H9 (cell line): ENCODE results near the gene ITPR3. TPM values are rescaled to one million over a fixed set of nuclear protein-coding genes. Genes with fewer than 3 reads are reported as not detected.
A peak's percentile ranks its signal among the peaks of the same experiment; 100 is the strongest.

Experiments used
- DNase-seq: peaks from one replicate; pipeline ENCODE4 v3.0.0-alpha.2; 2017
- H2AFZ ChIP-seq: one replicate; pipeline ENCODE4 v1.6.1; 2013; ENCODE audit warnings: mild to moderate bottlenecking, low read length, control low read depth, moderate library complexity
- H2AK5ac ChIP-seq: 2 replicates; pipeline ENCODE4 v1.6.1; 2013; ENCODE audit warnings: low read length, control low read depth, mixed read lengths; ENCODE audit not compliant: insufficient read length
- H2BK120ac ChIP-seq: one replicate; pipeline ENCODE4 v1.6.1; 2013; ENCODE audit warnings: low read depth, mild to moderate bottlenecking, low read length, control low read depth, inconsistent platforms; ENCODE audit not compliant: poor library complexity, severe bottlenecking
- H2BK12ac ChIP-seq: 2 replicates; pipeline ENCODE4 v1.6.1; 2013; ENCODE audit warnings: low read length, control low read depth, mixed read lengths, low read depth; ENCODE audit not compliant: insufficient read length
- H2BK15ac ChIP-seq: 2 replicates; pipeline ENCODE4 v1.6.1; 2013; ENCODE audit warnings: low read depth, low read length, control low read depth
- H2BK20ac ChIP-seq: one replicate; pipeline ENCODE4 v1.6.1; 2013; ENCODE audit warnings: low read depth, mild to moderate bottlenecking, low read length, control low read depth, inconsistent platforms; ENCODE audit not compliant: poor library complexity, severe bottlenecking
- H2BK5ac ChIP-seq: 2 replicates; pipeline ENCODE4 v1.6.1; 2013; ENCODE audit warnings: low read length, control low read depth, mixed read lengths; ENCODE audit not compliant: insufficient read length
- H3K14ac ChIP-seq: 2 replicates; pipeline ENCODE4 v1.6.1; 2013; ENCODE audit warnings: low read length, control low read depth; ENCODE audit not compliant: insufficient read depth
- H3K18ac ChIP-seq: 2 replicates; pipeline ENCODE4 v1.6.1; 2013; ENCODE audit warnings: low read depth, mild to moderate bottlenecking, mixed read lengths, low read length, control low read depth; ENCODE audit not compliant: insufficient read length
- H3K23ac ChIP-seq: 2 replicates; pipeline ENCODE4 v1.6.1; 2013; ENCODE audit warnings: low read length, control low read depth, mixed read lengths, low read depth; ENCODE audit not compliant: insufficient read length
- H3K23me2 ChIP-seq: 2 replicates; pipeline ENCODE4 v1.6.1; 2013; ENCODE audit warnings: low read depth, mild to moderate bottlenecking, mixed read lengths, low read length, control low read depth; ENCODE audit not compliant: insufficient read length, poor library complexity, severe bottlenecking
- H3K27ac ChIP-seq: 2 replicates; pipeline ENCODE4 v1.5.1; 2013; ENCODE audit warnings: low read length, control low read depth, mixed read lengths, low read depth; ENCODE audit not compliant: insufficient read length
- H3K27me3 ChIP-seq: 2 replicates; pipeline ENCODE4 v1.6.1; 2013; ENCODE audit warnings: low read length, control low read depth, inconsistent platforms; ENCODE audit not compliant: insufficient read depth
- H3K4ac ChIP-seq: 2 replicates; pipeline ENCODE4 v1.6.1; 2013; ENCODE audit warnings: low read depth, mild to moderate bottlenecking, control low read depth, inconsistent platforms, low read length, moderate library complexity
- H3K4me1 ChIP-seq: 2 replicates; pipeline ENCODE4 v1.6.1; 2013; ENCODE audit warnings: low read length, control low read depth, inconsistent platforms; ENCODE audit not compliant: insufficient read depth
- H3K4me2 ChIP-seq: 2 replicates; pipeline ENCODE4 v1.6.1; 2013; ENCODE audit warnings: low read length, control low read depth, mixed read lengths; ENCODE audit not compliant: insufficient read length, insufficient read depth
- H3K56ac ChIP-seq: 2 replicates; pipeline ENCODE4 v1.6.1; 2013; ENCODE audit warnings: low read depth, mild to moderate bottlenecking, mixed read lengths, low read length, control low read depth; ENCODE audit not compliant: insufficient read length
- H3K79me1 ChIP-seq: 2 replicates; pipeline ENCODE4 v1.6.1; 2013; ENCODE audit warnings: low read depth, mild to moderate bottlenecking, moderate library complexity, low read length, control low read depth, inconsistent platforms; ENCODE audit not compliant: insufficient read depth, poor library complexity, severe bottlenecking
- H3K79me2 ChIP-seq: 2 replicates; pipeline ENCODE4 v1.6.1; 2013; ENCODE audit warnings: low read length, control low read depth, inconsistent platforms; ENCODE audit not compliant: insufficient read depth
- H3K9ac ChIP-seq: 2 replicates; pipeline ENCODE4 v1.6.1; 2013; ENCODE audit warnings: low read length, control low read depth, mixed read lengths; ENCODE audit not compliant: insufficient read length; ENCODE audit errors: extremely low read depth
- H3K9me3 ChIP-seq: one replicate; pipeline ENCODE4 v1.6.1; 2013; ENCODE audit warnings: low read depth, low read length, inconsistent platforms; ENCODE audit not compliant: control insufficient read depth
- H3T11ph ChIP-seq: one replicate; pipeline ENCODE4 v1.6.1; 2013; ENCODE audit warnings: mild to moderate bottlenecking, low read length, control low read depth, inconsistent platforms
- H4K20me1 ChIP-seq: one replicate; pipeline ENCODE4 v1.6.1; 2013; ENCODE audit not compliant: control insufficient read depth, insufficient read length, insufficient read depth
- H4K5ac ChIP-seq: 2 replicates; pipeline ENCODE4 v1.6.1; 2013; ENCODE audit warnings: low read depth, mild to moderate bottlenecking, mixed read lengths, low read length, control low read depth; ENCODE audit not compliant: insufficient read length
- H4K8ac ChIP-seq: replicated peaks from 2 replicates; pipeline ENCODE4 v1.6.1; 2013; ENCODE audit warnings: low read length, control low read depth, mixed read lengths, low read depth; ENCODE audit not compliant: insufficient read length
- H4K91ac ChIP-seq: 2 replicates; pipeline ENCODE4 v1.6.1; 2013; ENCODE audit warnings: low read depth, mild to moderate bottlenecking, moderate library complexity, mixed read lengths, low read length, control low read depth; ENCODE audit not compliant: insufficient read length
- H3K27ac Mint-ChIP-seq, 3 experiments: 2 replicates in 2 of 3; 3 replicates in 1 of 3; pipeline ENCODE4 v1.8.0; 2020 to 2021; ENCODE audit warnings: mixed read lengths in 3 of 3, mild to moderate bottlenecking in 1 of 3, moderate library complexity in 1 of 3
- H3K27me3 Mint-ChIP-seq: 2 replicates; pipeline ENCODE4 v1.8.0; 2021; ENCODE audit warnings: low read depth, mild to moderate bottlenecking, moderate library complexity, mixed read lengths
- H3K36me3 Mint-ChIP-seq, 3 experiments: 2 replicates in 2 of 3; 3 replicates in 1 of 3; pipeline ENCODE4 v1.8.0; 2020 to 2021; ENCODE audit warnings: low read depth in 3 of 3, mixed read lengths in 3 of 3; ENCODE audit not compliant: insufficient read depth in 1 of 3
- H3K4me1 Mint-ChIP-seq, 2 experiments: 2 replicates each; pipeline ENCODE4 v1.8.0; 2020; ENCODE audit warnings: mixed read lengths in 2 of 2
- H3K4me3 Mint-ChIP-seq, 2 experiments: 2 replicates in 1 of 2; 3 replicates in 1 of 2; pipeline ENCODE4 v1.8.0; 2020 to 2021; ENCODE audit warnings: mild to moderate bottlenecking in 2 of 2, mixed read lengths in 2 of 2, moderate library complexity in 1 of 2
- H3K9me3 Mint-ChIP-seq, 2 experiments: 2 replicates in 1 of 2; 3 replicates in 1 of 2; pipeline ENCODE4 v1.8.0; 2020; ENCODE audit warnings: mild to moderate bottlenecking in 2 of 2, mixed read lengths in 2 of 2, moderate library complexity in 1 of 2
- CTCF ChIP-seq: fragments of 200-600 bp; sonication (generic); conservative IDR thresholded peaks from 3 replicates; pipeline ENCODE4 v1.8.0; 2021; ENCODE audit warnings: antibody characterized with exemption, mild to moderate bottlenecking
- WGBS: extraction: QIAGEN DNeasy Blood & Tissue Kit; methylation state at CpG from one replicate; pipeline ENCODE4 v1.1.7; 2013; ENCODE audit warnings: missing lambda C conversion rate, low lambda C conversion rate, mixed read lengths; ENCODE audit not compliant: insufficient read length; ENCODE audit errors: extremely low coverage; 5-methylcytosine and 5-hydroxymethylcytosine counted together
- total RNA-seq: library from RNA; stranded (reverse); gene quantifications from 2 replicates; pipeline ENCODE4 v1.2.1, GENCODE V29; 2021

The ITPR3 gene
- total RNA-seq, 1 experiment from 2014 or later = 40.3 TPM

- peak overlapping the region in 2 of 3 experiments; percentile 33 to 55; a peak in 3 of 7 replicates for H3K27ac Mint-ChIP-seq
- no peak overlapping the region for H3K4me3 Mint-ChIP-seq
- Histone ChIP-seq H3K27me3 (no peaks in the 10 kb centered on the region), H4K5ac (no peak overlapping the region), H2AFZ (no peak overlapping the region), H3T11ph (no peak overlapping the region), H4K8ac (no peak overlapping the region), H3K18ac (no peak overlapping the region), H4K20me1 (no peaks in the 10 kb centered on the region), H3K4ac (no peak overlapping the region), H3K79me1 (no peaks in the 10 kb centered on the region), H3K23ac (no peak overlapping the region), H2BK20ac (no peak overlapping the region), H3K27ac (no peak overlapping the region), H3K9me3 (no peaks in the 10 kb centered on the region), H2BK15ac (no peak overlapping the region), H3K4me1 (peaks cover 6% of the 10 kb centered on the region; the same call in 1 of the 2 replicates), H3K23me2 (no peaks in the 10 kb centered on the region), H3K9ac (no peak overlapping the region), H2AK5ac (no peak overlapping the region), H3K56ac (no peak overlapping the region), H4K91ac (no peak overlapping the region), H2BK120ac (no peak overlapping the region), H3K79me2 (no peaks in the 10 kb centered on the region), H2BK5ac (no peak overlapping the region), H3K4me2 (no peak overlapping the region), H2BK12ac (no peak overlapping the region), H3K14ac (no peak overlapping the region)
- TF ChIP-seq CTCF = no peak
- DNase-seq = no peak
- H3K4me1 Mint-ChIP-seq = peaks cover 10 to 25% of the 10 kb centered on the region in 2 experiments
- H3K36me3 Mint-ChIP-seq = peaks cover 0 to 34% (median 8%) of the 10 kb centered on the region in 3 experiments; a peak in 4 of 7 replicates
- H3K27me3 Mint-ChIP-seq = no peaks in the 10 kb centered on the region
- H3K9me3 Mint-ChIP-seq = no peaks in the 10 kb centered on the region
- WGBS = no CpG with 5 or more reads among the region's 6 CpGs
These were observed 38.9 kb downstream of the ITPR3 start for GRCh38 chr6:33659986-33660385.
